ENCODE measurements around the gene AMOTL1.

AMOTL1 gene

GRCh38 chr11:94774345-94774744 lies 6.2 kb downstream of the AMOTL1 start:
- TF ChIP-seq SPI1 (IDR thresholded peaks at IDR 0.05; ENCODE audit: low read depth, low read length) (no peak), TAF1 (IDR thresholded peaks at IDR 0.05; ENCODE audit: low read depth, low read length) (no peak), POU2F2 (IDR thresholded peaks at IDR 0.05; ENCODE audit: low read depth, low read length) (no peak), PAX5 (IDR thresholded peaks at IDR 0.05; ENCODE audit: insufficient read depth, low read length, severe bottlenecking) (no peak)
- FAIRE-seq (no peak), DNase-seq (ENCODE audit: insufficient read length, low spot score) (no peak)

- DNase-seq (ENCODE audit: insufficient read length, low spot score) (no peak), FAIRE-seq (no peak)
- no peak for TF ChIP-seq TAF1 (IDR thresholded peaks at IDR 0.05; ENCODE audit: low read depth, low read length)
- no peak for TF ChIP-seq PAX5 (IDR thresholded peaks at IDR 0.05; ENCODE audit: insufficient read depth, low read length, severe bottlenecking)
- TF ChIP-seq POLR2A (IDR thresholded peaks at IDR 0.05; ENCODE audit: low read depth, low read length), result no peak
- no peak for TF ChIP-seq POU2F2 (IDR thresholded peaks at IDR 0.05; ENCODE audit: low read depth, low read length)
- no peak for TF ChIP-seq SPI1 (IDR thresholded peaks at IDR 0.05; ENCODE audit: low read depth, low read length)
- TF ChIP-seq POLR2AphosphoS5 (IDR thresholded peaks at IDR 0.05; ENCODE audit: low read depth, low read length), result no peak
Observed at GRCh38 chr11:94775567-94776327, 7.6 kb downstream of the AMOTL1 start.

GRCh38 chr11:94776351-94777321 lies 8.5 kb downstream of the AMOTL1 start:
- no peak for DNase-seq (ENCODE audit: insufficient read length, low spot score)
- peak; percentile 26 for FAIRE-seq
- 0 out of 2 replicates have a peak, but pooled peaks have one; percentile 25 for TF ChIP-seq SPI1 (IDR thresholded peaks at IDR 0.05; ENCODE audit: low read depth, low read length)
- TF ChIP-seq PAX5 (IDR thresholded peaks at IDR 0.05; ENCODE audit: insufficient read depth, low read length, severe bottlenecking), result no peak
- no peak for TF ChIP-seq POLR2A (IDR thresholded peaks at IDR 0.05; ENCODE audit: low read depth, low read length)
- no peak for TF ChIP-seq POLR2AphosphoS5 (IDR thresholded peaks at IDR 0.05; ENCODE audit: low read depth, low read length)
- no peak for TF ChIP-seq POU2F2 (IDR thresholded peaks at IDR 0.05; ENCODE audit: low read depth, low read length)
- no peak for TF ChIP-seq TAF1 (IDR thresholded peaks at IDR 0.05; ENCODE audit: low read depth, low read length)

- FAIRE-seq, result no peak
- no peak for DNase-seq (ENCODE audit: insufficient read length, low spot score)
- no peak for TF ChIP-seq TAF1 (IDR thresholded peaks at IDR 0.05; ENCODE audit: low read depth, low read length)
- TF ChIP-seq POU2F2 (IDR thresholded peaks at IDR 0.05; ENCODE audit: low read depth, low read length), result no peak
- TF ChIP-seq POLR2A (IDR thresholded peaks at IDR 0.05; ENCODE audit: low read depth, low read length), result no peak
- no peak for TF ChIP-seq PAX5 (IDR thresholded peaks at IDR 0.05; ENCODE audit: insufficient read depth, low read length, severe bottlenecking)
- TF ChIP-seq SPI1 (IDR thresholded peaks at IDR 0.05; ENCODE audit: low read depth, low read length), result no peak
- no peak for TF ChIP-seq POLR2AphosphoS5 (IDR thresholded peaks at IDR 0.05; ENCODE audit: low read depth, low read length)
Observed at GRCh38 chr11:94780432-94780831, 12.3 kb downstream of the AMOTL1 start.

GRCh38 chr11:94781837-94782236 lies 13.7 kb downstream of the AMOTL1 start:
- TF ChIP-seq SPI1 (IDR thresholded peaks at IDR 0.05; ENCODE audit: low read depth, low read length) (no peak), TAF1 (IDR thresholded peaks at IDR 0.05; ENCODE audit: low read depth, low read length) (no peak), PAX5 (IDR thresholded peaks at IDR 0.05; ENCODE audit: insufficient read depth, low read length, severe bottlenecking) (no peak), POLR2A (IDR thresholded peaks at IDR 0.05; ENCODE audit: low read depth, low read length) (no peak), POLR2AphosphoS5 (IDR thresholded peaks at IDR 0.05; ENCODE audit: low read depth, low read length) (no peak), POU2F2 (IDR thresholded peaks at IDR 0.05; ENCODE audit: low read depth, low read length) (no peak)
- no peak for FAIRE-seq
- no peak for DNase-seq (ENCODE audit: insufficient read length, low spot score)

GRCh38 chr11:94782446-94782845 lies 14.3 kb downstream of the AMOTL1 start:
- TF ChIP-seq PAX5 (IDR thresholded peaks at IDR 0.05; ENCODE audit: insufficient read depth, low read length, severe bottlenecking) (no peak), SPI1 (IDR thresholded peaks at IDR 0.05; ENCODE audit: low read depth, low read length) (no peak), POU2F2 (IDR thresholded peaks at IDR 0.05; ENCODE audit: low read depth, low read length) (no peak), POLR2AphosphoS5 (IDR thresholded peaks at IDR 0.05; ENCODE audit: low read depth, low read length) (no peak), TAF1 (IDR thresholded peaks at IDR 0.05; ENCODE audit: low read depth, low read length) (no peak), POLR2A (IDR thresholded peaks at IDR 0.05; ENCODE audit: low read depth, low read length) (no peak)
- DNase-seq (ENCODE audit: insufficient read length, low spot score) (no peak), FAIRE-seq (no peak)

GRCh38 chr11:94784884-94785283 lies 16.7 kb downstream of the AMOTL1 start:
- DNase-seq (ENCODE audit: insufficient read length, low spot score), result no peak
- TF ChIP-seq PAX5 (IDR thresholded peaks at IDR 0.05; ENCODE audit: insufficient read depth, low read length, severe bottlenecking) (no peak), POU2F2 (IDR thresholded peaks at IDR 0.05; ENCODE audit: low read depth, low read length) (no peak), POLR2A (IDR thresholded peaks at IDR 0.05; ENCODE audit: low read depth, low read length) (no peak), SPI1 (IDR thresholded peaks at IDR 0.05; ENCODE audit: low read depth, low read length) (no peak), TAF1 (IDR thresholded peaks at IDR 0.05; ENCODE audit: low read depth, low read length) (no peak), POLR2AphosphoS5 (IDR thresholded peaks at IDR 0.05; ENCODE audit: low read depth, low read length) (no peak)
- no peak for FAIRE-seq

GRCh38 chr11:94785509-94785908 lies 17.4 kb downstream of the AMOTL1 start:
- TF ChIP-seq SPI1 (IDR thresholded peaks at IDR 0.05; ENCODE audit: low read depth, low read length), result no peak
- no peak for TF ChIP-seq PAX5 (IDR thresholded peaks at IDR 0.05; ENCODE audit: insufficient read depth, low read length, severe bottlenecking)
- TF ChIP-seq POLR2AphosphoS5 (IDR thresholded peaks at IDR 0.05; ENCODE audit: low read depth, low read length), result no peak
- TF ChIP-seq POU2F2 (IDR thresholded peaks at IDR 0.05; ENCODE audit: low read depth, low read length), result no peak
- TF ChIP-seq POLR2A (IDR thresholded peaks at IDR 0.05; ENCODE audit: low read depth, low read length), result no peak
- no peak for TF ChIP-seq TAF1 (IDR thresholded peaks at IDR 0.05; ENCODE audit: low read depth, low read length)
- FAIRE-seq, result no peak
- DNase-seq (ENCODE audit: insufficient read length, low spot score), result no peak
